T47D (cell line): Measurements from ENCODE around the gene KLHL22.

Experiments
- DNase-seq, 2 experiments: peaks; one replicate each; pipeline versions ENCODE4 v3.0.0 to v3.0.0-alpha.2; 2011 to 2012; ENCODE audit warnings: low read depth in 1 of 2, low spot score in 1 of 2
- JUND ChIP-seq: IDR thresholded peaks from 2 replicates; pipeline ENCODE4 v1.6.1; 2012; ENCODE audit warnings: low read depth
- in situ Hi-C: cut with HindIII; loops from 2 replicates; pipeline ENCODE4 v1.10.0; 2016; ENCODE audit warnings: low sequenced_read_pairs, low pct_unique_long_range_greater_than_20kb

The KLHL22 gene

DNA sequence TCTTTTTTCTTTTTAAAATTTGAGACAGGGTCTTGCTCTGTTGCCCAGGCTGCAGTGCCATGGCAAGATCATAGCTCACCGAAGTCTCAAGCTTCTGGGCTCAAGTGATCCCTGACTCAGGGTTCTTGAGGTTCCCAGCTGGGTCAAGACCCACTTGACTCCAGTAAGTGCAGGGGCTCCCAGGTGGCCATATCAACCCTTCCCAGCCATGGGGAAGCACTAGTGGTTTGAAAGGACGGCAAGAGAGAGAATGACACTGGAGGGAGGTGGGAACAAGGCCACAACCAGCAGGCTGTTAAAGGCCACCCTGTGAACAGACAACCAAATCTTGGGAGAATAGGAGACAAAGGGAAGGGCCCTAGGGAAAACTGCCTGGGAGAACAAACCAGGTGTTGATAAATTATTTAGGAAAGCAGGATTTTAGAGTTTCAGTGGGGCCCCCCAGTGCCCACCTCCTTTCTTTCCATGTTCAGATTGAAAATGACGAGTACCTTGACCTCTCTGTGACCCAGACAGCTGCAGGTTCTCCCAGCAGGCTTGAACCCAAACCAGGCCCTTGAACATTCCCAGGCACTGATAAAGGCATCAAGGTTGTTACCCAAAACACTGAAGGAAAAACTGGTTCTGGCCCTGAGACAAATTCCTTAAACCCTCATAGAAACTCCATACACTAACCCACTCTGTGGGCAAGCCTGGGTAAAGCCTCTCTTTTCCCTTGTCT, 28.8 kb downstream of the KLHL22 start:
- no peak for TF ChIP-seq JUND
- in situ Hi-C loops, result no loop called here
- DNase-seq, result no peak

- no peak for DNase-seq
- in situ Hi-C loops, result no loop called here
- TF ChIP-seq JUND, result no peak
These were observed 29.9 kb downstream of the KLHL22 start for GRCh38 chr22:20465759-20466077.

DNA sequence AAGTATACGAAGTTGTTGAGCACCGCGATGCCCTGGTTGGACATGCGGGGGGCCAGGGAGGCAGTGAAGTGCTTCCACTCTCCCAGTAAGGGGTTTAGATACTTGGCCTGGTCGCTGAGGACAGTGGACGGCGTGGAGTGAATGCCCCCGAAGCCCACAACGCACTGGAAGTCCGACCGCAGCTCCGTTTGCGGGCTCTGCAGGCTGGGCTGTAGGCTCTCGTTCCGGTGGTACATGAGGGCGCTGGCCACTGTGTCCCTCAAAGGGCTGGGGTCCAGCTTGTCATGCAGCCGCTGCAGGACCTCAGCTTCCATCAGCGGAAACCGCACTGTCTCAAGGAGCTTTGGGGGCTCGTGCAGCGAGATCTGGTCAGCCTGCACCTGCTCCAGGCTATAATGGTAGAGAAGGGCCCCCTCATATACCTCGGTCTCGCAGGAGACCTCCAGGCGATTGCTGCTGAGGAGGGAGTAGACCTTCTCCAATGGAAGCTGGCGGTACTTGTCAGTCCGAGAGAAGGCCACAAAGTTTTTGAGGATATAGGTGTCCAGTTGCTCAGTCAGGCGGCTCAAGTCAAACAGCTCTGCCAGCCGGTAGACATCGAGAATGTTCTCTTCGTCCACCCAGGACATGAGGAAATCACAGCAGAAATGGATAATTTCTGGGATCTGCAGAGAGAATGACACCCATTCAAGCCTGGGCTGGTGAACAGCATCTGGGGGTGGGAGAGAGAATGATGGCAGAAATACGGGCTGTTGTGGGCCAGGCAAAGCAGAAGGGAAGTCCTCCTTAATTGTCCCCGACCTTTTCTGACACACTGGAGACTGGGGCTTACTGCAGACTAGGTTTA, 30.5 kb downstream of the KLHL22 start:
- DNase-seq, result no peak
- in situ Hi-C loops, result no loop called here
- TF ChIP-seq JUND, result no peak

GRCh38 chr22:20464096-20464614, 31.4 kb downstream of the KLHL22 start:
- in situ Hi-C loops, result no loop called here
- no peak for DNase-seq
- TF ChIP-seq JUND, result no peak

DNA sequence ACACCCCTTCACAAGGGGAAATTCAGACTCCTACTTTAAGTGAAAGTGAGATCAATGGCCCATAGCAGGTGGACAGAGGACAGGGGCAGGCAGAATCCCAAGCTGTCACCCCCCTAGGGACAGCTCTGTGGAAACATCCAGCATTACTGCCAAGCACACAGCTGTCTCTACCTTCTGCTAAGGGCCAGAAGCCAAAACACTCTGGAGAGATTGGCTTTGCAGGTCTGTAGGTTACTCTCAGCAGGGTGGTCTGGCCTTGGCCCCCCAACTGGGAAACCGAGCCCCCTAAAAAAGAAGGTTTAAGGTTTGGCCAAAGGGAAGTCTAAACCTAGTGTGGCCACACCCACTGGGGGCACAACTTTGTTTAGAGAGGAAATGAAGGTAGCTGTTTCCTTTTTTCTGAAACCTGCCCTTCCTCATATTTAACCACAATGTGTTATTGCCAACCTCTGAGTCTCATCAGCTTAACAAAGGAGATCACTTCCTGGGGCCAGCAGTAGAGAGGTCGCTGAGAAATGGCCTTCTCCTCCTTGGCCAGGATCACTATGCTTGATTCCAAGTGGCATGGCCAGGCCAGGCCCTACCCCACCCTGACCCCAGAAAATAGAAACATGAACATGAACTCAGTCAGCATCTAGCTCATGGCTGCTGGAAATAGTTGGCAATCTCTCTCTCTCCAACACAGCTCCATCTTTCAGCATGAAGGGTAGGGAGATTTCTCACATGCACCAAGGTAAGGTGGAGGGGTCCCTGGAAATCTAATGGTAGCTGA, 32.1 kb downstream of the KLHL22 start:
- DNase-seq, result no peak
- in situ Hi-C loops, result no loop called here
- no peak for TF ChIP-seq JUND

DNA sequence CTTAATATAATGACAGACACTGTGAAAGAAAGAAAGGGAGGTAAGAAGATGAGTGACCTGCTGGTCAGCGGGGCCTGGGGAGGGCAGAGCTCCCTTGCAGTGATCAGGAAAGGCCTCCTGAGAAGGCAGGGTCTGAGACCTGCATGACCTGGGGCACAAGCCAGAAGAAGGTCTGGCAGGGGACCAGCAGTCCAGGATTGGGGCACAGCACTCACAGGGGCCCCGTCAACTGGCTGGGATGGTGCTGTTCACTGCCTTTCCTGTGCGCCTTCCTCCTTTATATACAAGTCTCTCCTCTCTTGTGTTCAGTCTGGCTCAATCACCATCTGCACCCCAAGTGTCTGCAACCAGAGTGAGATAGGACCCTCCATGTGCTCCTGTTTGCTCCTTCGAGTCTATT, 35.7 kb downstream of the KLHL22 start:
- DNase-seq, result no peak
- no peak for TF ChIP-seq JUND
- in situ Hi-C loops, result no loop called here

GRCh38 chr22:20459152-20459542, 36.4 kb downstream of the KLHL22 start:
- in situ Hi-C loops, result no loop called here
- no peak for DNase-seq
- TF ChIP-seq JUND, result no peak

DNA sequence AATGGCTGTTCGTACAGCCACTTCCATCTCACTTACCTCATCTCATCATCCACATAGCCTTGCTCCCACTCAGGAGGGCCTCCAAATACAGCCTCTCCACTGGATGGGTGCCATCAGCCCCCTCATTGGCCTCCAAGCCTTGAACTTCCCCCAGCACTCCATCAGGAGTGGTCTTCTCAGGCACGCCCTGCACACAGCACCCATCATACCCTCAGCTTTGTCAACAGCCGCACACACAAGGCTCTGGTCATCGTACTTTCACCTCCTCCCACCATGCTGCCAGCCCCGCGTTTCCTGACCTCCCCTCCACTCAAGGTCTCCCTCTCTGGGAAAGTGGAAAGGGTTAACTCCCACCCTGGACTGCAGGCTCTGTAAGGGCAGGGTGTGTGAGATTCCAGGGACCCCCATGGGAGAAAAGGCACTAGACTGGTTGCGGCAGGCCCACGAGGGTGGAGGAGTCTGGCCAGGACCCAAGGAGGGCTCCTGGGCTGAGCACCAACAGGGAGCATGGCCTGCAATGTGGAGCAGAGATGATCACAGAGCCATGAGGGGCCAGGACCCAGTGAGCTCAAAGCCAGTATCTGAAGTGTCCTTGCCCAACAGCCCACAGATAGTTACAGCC, 37.0 kb downstream of the KLHL22 start:
- TF ChIP-seq JUND, result no peak
- in situ Hi-C loops, result no loop called here
- DNase-seq, result no peak

- in situ Hi-C loops, result no loop called here
- no peak for TF ChIP-seq JUND
- no peak for DNase-seq
These were observed 37.9 kb downstream of the KLHL22 start for GRCh38 chr22:20457506-20458240.

DNA sequence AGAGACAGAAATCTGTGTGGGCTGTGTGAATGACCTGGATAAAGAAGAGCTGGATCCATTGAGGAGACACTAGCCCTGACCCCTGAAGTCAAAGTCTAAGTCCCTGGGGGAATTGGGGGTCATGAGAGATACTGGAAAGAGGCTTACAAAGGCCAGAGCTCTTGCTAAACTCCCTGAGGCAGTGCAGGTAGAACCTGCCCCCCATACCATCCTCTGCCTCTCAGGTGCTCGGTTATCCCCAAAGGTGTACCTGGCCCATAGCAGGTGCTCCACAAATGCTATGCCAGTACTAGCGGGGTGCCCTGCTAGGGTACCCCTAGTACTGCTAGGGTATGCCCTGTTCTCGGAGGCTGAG, 38.9 kb downstream of the KLHL22 start:
- no peak for DNase-seq
- TF ChIP-seq JUND, result no peak
- in situ Hi-C loops, result no loop called here

DNA sequence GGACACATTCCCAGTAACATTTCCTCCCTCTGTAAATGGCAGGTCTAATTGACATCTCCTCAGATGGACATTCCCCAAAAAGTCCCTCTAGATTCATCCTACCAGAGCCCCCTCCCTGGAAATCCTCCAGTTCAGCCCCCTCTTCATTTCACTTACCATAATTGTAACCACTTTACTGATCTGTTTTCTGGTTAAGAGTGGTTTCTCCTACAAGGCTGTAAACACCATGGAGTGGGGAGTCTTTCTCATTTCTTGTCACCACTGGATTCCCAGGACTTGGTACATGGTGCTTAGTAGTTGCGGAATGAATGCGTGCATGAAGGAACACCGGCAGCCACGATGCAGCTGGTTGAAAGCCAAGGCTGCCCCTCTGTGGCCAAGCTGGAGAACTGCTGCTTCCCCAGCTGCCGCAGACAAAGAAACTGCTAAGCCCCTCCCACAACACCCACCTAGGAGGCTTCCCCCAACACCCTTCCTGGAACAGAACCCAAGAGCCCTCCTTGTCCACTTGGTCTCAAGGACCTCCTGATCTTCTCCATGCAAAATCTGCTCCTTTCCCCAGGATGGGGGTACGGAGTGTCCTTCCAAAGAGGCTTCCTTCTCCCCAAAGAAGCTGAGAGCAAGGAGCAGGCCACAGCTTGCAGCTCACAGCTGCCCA, 39.4 kb downstream of the KLHL22 start:
- in situ Hi-C loops, result no loop called here
- no peak for TF ChIP-seq JUND
- peak in 1 of 2 experiments; percentile 56 for DNase-seq
